ENCODE results near the gene AURKAIP1. TPM values are rescaled to one million over a fixed set of nuclear protein-coding genes. Genes with fewer than 3 reads are reported as not detected.

AURKAIP1 gene
- total and polyA plus RNA-seq, 9 of the 15 experiments (the other 6 are each of a cell fraction or from before 2014, with no cell fraction given): 7.8 to 478 (median 92.0) TPM

DNA sequence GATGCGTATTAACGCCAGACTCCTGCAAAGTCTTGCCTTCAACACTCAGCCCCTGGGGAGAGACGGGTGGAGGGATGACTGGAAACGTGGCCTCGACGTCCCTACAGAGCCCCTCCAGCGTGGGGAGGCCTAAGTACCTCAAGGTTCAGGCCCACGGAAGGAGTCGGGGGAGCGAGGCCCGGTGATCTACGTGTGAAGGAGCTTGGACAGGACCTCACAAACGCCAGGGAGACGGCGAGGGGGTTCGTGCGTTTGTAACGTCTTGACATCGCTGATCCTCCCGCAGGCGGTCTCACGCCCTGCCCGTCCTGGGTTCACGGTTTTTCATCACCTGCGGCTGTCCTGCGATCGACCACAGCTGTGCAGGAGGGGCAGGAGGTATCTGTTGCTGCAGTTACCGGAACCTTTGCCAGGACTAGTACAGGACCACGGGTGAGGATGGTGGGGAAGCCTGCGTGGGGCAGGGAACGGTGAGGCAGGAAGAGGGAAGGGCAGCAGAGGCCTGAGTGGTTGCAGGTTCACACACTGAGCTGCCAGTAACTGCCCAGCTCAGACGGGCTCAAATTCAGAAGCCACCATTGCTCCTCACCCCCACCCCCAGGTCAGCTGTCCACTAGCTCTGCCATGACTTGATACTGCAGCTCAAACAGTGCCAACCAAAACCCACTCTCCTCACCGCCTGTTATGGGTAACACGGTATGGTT lies 25.0 kb upstream of the AURKAIP1 start (continued):
- TF ChIP-seq PATZ1 (CRISPR knock-in tag; IDR thresholded peaks at IDR 0.05; ENCODE audit: borderline replicate concordance) (peak; percentile 26), SNRNP70 (optimal IDR thresholded peaks at IDR 0.05; ENCODE audit: low read depth, low read length) (peak; percentile 87), CREB3 (tag; conservative IDR thresholded peaks at IDR 0.05; ENCODE audit: low read depth) (0 out of 2 replicates have a peak, but pooled peaks have one; percentile 32), NELFE (IDR thresholded peaks at IDR 0.05; ENCODE audit: insufficient read depth, insufficient read length) (no peak), ZNF449 (CRISPR knock-in tag; IDR thresholded peaks at IDR 0.05) (no peak), MYBL2 (IDR thresholded peaks at IDR 0.05; ENCODE audit: low read depth) (no peak), MYBL2 (CRISPR knock-in tag; IDR thresholded peaks at IDR 0.05; ENCODE audit: borderline replicate concordance) (0 out of 2 replicates have a peak, but pooled peaks have one; percentile 41), SUPT5H (IDR thresholded peaks at IDR 0.05) (peak; percentile 57), SMARCA4 (IDR thresholded peaks at IDR 0.05) (peak; percentile 49; the same call in 1 of the 2 replicates), CHD1 (IDR thresholded peaks at IDR 0.05; ENCODE audit: low read length) (peak; percentile 74), SPI1 (IDR thresholded peaks at IDR 0.05; ENCODE audit: borderline replicate concordance, low read depth, low read length) (no peak), ZNF511 (CRISPR knock-in tag; IDR thresholded peaks at IDR 0.05) (no peak; the same call in 1 of the 2 replicates)
- TF ChIP-seq, protein P1, sequence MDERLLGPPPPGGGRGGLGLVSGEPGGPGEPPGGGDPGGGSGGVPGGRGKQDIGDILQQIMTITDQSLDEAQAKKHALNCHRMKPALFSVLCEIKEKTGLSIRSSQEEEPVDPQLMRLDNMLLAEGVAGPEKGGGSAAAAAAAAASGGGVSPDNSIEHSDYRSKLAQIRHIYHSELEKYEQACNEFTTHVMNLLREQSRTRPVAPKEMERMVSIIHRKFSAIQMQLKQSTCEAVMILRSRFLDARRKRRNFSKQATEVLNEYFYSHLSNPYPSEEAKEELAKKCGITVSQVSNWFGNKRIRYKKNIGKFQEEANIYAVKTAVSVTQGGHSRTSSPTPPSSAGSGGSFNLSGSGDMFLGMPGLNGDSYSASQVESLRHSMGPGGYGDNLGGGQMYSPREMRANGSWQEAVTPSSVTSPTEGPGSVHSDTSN (CRISPR knock-in tag; IDR thresholded peaks at IDR 0.05; ENCODE audit: low read depth): no peak
- TF ChIP-seq, protein P1 (tag; conservative IDR thresholded peaks at IDR 0.05; ENCODE audit: low read depth): no peak
- TF ChIP-seq, protein P2, sequence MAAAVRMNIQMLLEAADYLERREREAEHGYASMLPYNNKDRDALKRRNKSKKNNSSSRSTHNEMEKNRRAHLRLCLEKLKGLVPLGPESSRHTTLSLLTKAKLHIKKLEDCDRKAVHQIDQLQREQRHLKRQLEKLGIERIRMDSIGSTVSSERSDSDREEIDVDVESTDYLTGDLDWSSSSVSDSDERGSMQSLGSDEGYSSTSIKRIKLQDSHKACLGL (CRISPR knock-in tag; IDR thresholded peaks at IDR 0.05; ENCODE audit: borderline replicate concordance, poor library complexity, severe bottlenecking): no peak
- TF ChIP-seq, protein P3, sequence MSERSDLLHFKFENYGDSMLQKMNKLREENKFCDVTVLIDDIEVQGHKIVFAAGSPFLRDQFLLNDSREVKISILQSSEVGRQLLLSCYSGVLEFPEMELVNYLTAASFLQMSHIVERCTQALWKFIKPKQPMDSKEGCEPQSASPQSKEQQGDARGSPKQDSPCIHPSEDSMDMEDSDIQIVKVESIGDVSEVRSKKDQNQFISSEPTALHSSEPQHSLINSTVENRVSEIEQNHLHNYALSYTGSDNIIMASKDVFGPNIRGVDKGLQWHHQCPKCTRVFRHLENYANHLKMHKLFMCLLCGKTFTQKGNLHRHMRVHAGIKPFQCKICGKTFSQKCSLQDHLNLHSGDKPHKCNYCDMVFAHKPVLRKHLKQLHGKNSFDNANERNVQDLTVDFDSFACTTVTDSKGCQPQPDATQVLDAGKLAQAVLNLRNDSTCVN (CRISPR knock-in tag; IDR thresholded peaks at IDR 0.05): 0 out of 2 replicates have a peak, but pooled peaks have one; percentile 45

All from K562 (cell line).